Epidermal melanocyte (primary cell): Measurements from ENCODE around the gene GPS1.

Experiments used
- DNase-seq: peaks from one replicate; pipeline ENCODE4 v3.0.0; 2011; ENCODE audit warnings: low spot score; ENCODE audit not compliant: insufficient read length

GPS1 gene

DNA sequence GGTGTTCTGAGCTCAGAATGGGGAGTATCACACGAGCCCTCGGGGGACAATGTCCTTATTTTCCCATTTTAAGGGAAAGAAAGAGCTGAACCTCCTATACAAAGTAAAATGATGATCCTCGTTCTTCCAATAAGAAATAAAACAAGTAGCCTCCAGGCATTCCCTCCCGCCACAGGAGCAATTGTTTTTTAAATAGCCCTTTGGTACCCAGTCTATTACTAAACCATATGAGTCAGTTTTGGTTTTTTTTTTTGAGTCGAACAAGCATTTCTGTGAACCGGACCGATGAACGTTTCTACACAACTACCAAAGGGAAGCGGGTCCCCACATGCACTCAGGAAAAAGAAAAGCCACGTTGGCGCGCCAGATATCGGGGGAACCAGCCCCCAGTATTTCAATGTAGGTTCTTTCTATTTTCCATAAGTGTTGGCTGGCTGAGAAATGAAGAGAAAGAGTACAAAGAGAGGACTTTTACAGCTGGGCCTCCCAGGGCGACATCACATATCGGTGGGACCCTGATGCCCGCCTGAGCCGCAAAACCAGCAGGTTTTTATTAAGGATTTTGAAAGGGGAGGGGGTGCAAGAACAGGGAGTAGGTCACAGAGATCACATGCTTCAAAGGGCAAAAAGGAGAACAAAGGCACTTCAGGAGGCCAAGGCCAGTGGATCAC lies 10.4 kb upstream of the GPS1 start:
- DNase-seq = no peak

GRCh38 chr17:82042649-82043048 lies 9.0 kb upstream of the GPS1 start:
- no peak for DNase-seq

DNA sequence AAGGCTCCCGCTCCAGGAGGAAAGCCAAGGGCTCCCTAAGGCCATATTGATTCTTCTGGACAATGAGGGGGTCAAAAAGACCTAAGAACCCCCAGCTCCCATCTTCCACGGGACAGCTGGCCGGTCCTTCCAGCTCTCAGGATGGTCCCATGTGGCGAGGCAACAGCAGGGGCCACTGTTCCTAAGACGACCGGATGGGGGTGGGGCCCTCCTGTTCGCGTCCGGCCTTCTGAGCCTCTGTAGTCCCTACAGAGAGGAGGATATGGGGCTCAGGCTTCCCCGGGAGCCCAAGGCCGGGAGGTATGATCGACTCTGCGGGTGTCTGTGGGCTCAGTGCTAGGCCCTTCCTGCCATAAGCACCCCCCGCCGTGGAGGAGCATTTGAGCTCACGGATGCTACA lies 8.2 kb upstream of the GPS1 start:
- DNase-seq = no peak

DNA sequence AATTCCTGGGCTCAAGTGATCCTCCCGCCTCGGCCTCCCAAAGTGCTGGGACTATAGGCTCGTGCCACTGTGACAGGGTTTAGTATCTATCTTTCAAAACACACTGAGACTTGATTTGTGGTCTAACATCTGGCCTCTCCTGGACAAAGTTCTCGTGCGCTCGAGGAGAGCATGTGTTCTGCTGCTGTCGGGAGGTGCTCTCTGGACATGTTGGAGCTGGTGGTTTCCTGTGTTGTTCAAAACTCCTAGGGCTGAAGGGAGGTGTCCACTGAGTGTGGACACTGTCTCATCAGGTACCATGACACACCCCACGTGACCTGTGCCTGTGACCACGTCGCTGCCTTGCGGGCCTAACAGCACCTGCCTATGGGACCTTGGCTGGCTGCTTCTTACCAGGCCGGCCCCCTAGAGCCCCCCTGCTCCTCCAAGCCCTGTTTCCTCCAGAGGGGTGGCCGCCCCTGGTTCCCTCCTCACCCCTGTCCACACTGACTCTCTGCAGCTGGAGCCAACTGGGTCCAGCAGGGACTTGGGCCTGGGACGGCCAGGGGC lies 5.7 kb upstream of the GPS1 start:
- DNase-seq = no peak

- DNase-seq = no peak
Measured at GRCh38 chr17:82046903-82047302, 4.8 kb upstream of the GPS1 start.

- no peak for DNase-seq
Measured at GRCh38 chr17:82047379-82047778, 4.3 kb upstream of the GPS1 start.

DNA sequence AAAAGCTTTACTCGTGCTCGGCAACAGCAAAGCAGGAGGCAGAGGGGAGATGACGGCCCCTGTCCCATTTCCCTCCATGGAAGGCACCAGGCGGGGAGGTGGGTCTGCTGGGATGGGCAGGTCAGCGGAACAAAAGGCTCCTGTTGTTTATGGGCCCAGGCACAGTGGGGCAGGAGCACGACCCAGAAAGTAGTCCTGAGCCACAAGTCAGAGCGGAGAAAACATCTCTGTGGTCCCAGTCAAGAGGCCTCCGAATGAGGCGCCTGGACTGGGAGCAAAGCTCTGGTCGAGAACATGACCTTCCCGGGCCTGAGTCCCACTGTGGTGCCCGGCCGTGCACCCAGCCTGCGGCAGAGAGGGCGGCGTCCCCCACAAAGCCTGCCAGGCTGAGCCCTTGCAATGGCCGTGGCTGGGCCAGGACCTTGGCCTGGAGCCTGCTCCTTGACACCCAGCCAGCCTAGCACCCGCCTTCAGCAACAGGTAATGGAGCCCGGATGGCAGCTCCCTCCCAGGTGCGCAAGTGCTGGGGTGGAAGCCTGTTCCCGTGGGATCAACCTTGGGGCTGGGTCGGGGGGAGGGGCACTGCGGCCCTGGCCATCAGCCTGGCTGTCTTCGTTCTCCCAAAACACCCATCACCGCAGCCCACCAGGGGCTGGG lies 3.7 kb upstream of the GPS1 start:
- DNase-seq = no peak

DNA sequence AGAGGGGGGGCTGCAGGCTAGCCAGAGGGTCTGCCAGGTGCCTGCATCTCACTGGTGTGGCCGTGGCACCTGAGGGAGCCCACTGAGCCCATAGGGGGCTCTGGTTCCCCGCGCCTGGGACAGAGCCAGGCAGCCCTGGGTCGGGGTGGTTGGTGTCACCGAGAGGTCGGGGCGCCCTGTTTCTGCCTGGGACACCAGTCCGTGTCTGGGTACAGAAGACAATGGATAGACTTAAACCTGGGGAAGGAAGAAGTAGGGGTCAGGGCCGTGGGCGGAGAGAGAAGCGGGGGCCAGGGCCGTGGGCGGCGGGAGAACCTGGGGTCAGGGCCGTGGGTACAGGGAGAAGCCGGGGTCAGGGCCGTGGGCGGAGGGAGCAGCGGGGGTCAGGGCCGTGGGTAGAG lies 3.1 kb upstream of the GPS1 start:
- DNase-seq = no peak

- no peak for DNase-seq
Measured at GRCh38 chr17:82049106-82049505, 2.6 kb upstream of the GPS1 start.

GRCh38 chr17:82049521-82049971 lies 2.2 kb upstream of the GPS1 start:
- no peak for DNase-seq

DNA sequence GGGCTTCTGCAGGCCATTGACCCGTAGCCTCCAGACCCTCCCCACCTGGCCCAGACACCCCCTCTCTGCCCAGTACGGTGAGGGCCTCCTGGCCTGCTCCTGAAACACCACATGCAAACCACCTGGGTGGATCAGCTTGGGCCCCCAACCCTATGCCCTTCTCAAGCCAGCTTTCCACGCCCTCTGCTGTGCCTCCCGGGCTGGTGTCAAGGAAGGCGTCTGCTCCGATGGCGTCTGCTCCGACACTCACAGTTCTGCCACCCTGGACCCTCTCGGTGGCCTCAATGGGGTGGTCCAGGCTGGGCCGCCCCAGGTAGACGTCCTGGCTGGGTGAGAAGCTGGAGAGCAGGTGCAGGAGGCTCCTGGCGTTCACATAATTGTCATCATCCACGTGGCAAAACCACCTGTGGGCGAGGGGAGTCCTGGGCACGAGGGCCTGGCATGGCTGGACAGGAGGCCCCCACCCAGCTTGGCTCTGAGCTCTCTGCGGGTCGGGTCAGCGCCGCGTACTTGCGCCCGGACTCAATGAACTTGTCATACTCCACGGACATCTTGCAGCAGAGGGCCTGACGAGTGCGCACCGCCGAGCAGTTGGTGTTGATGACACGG lies 1.4 kb upstream of the GPS1 start:
- DNase-seq = no peak

GRCh38 chr17:82050761-82051641 lies 697 bp upstream of the GPS1 start:
- no peak for DNase-seq

DNA sequence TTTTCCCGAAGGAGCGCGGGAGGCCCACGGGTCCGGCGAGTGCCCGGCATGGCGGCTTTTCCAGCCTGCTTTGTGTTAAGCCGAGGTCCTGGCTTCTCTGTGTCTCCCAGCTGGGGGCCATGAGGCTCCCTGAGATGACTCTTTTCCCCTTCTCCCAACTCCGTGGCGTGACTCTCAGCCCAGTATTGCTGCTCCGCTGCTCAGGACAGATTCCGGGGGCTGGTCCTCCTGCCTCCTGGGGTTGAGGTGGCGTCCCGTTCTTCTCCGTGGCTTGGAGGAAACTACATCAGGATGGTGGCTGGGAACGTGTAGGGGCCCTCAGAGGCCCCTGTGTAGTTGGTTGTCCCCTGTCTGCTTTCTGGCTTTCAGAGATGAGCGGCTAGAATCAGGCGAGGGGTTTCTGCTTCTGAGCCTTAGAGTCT lies 951 bp downstream of the GPS1 start:
- DNase-seq = no peak

- no peak for DNase-seq
Measured at GRCh38 chr17:82053130-82053529, 1.4 kb downstream of the GPS1 start.

DNA sequence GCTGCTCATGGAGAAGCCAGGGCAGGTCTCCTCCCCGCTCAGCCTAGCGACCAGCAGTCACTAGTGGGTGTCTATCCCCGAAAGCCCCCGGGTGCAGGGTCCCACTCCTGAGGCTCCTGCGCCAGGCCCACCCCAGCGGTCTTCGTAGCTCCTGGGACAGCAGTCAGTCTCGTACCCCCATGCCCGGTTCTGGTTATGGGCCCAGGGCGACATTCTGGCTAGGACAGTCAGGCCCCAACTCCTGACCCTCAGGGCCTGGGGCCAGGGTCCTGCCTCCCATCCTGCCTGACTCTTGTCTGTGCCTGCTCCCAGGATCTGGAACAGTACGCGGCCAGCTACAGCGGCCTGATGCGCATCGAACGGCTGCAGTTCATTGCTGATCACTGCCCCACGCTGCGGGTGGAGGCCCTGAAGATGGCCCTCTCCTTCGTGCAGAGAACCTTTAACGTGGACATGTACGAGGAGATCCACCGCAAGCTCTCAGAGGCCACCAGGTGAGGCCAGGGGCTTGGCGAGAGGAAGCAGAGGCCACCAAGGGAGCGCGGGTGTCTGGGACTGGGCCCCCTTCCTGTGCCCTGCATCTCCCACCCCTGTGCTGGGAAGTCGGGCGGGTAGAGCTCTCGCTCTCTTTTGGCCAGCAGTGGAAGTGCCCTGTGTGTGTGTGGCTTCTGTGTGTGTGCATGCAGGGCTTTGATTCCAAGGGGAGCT lies 2.0 kb downstream of the GPS1 start:
- DNase-seq = no peak

- DNase-seq = no peak
Measured at GRCh38 chr17:82054351-82055022, 2.8 kb downstream of the GPS1 start.

DNA sequence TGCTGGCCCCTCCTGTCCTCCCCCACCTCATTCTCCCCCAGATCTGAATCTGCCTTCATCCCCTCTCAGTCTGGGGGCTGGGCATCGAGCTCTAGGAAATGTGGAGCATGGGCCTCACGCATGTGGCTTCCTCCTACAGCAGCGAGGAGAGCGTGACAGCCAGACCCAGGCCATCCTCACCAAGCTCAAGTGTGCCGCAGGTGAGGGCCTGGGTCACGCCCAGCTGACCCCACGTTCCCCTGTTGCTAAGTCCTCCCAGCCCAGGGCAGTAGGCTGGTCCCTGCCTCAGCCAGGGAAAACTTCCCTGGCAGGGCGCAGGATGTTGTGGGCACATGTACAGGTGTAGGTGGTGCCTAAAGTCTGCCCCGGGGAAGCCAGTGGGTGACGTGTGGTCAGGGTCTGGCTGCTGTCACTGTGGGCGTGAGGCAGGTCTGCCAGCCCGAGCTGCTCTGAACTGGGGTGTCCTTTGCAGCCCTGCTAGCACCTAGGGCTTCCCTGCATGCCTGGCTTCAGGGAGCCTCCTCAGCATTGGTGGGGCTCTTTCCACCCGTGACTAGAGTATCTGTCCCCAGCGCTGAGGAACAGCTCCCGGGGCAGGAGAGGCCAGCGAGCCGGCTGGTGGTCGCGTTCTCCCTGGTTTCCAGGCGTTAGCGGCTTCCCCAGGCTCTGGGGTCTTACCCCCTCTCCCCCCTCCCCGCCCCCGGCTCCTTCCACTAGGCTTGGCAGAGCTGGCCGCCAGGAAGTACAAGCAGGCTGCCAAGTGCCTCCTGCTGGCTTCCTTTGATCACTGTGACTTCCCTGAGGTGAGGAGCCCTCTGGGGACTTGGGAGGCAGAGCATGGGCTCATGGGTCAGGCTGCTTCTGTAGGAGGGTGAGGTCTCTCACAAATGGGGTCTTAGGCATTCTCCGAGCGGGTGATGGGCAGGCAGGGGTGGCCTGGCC lies 3.6 kb downstream of the GPS1 start:
- DNase-seq = no peak

- no peak for DNase-seq
Measured at GRCh38 chr17:82055965-82056728, 4.4 kb downstream of the GPS1 start.
